Measurements from ENCODE around the gene PON2. TPM values are rescaled to one million over a fixed set of nuclear protein-coding genes. Genes with fewer than 3 reads are reported as not detected.

The PON2 gene
- total and polyA plus RNA-seq, 2 of the 8 experiments (the other 6 are each of a cell fraction or from before 2014, with no cell fraction given), result 20.6 to 31.0 TPM

DNA sequence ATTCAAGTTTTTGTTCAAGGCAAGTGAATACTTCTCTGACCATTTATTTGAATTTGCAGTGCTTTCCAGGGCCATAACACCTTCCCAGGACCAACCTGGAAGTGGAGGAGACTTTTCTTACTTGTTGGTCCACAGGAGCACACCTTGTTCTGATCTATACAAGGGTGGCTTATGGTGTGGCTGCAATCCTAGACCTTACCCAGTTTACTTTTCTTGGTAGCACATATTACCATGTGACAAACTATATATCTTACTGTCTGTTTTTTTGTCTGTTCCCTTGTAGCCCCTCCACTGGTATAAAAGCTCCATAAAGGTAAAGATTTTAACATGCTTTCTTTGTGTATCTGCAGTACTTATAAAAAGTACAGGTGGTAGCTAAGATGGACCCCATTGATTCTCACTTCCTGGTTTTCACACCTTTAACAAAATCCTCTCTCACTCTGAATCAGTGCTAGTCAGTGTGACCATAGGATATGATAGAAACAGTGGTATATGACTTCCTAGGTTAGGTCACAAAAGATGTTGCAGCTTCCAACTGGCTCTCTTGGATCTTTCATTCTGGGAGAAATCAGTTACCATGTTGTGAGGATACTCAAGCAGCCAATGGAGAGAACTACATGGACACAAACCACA is 45.3 kb upstream of the PON2 start:
- POLR2A ChIA-PET (ENCODE audit: partially characterized antibody), result no interaction called here
- CTCF ChIA-PET (ENCODE audit: partially characterized antibody), result interaction anchor here (1.0 to 5.6 kb wide), 11 partner anchors 11 to 1040 kb away, joined by 3 to 55 read pairs (median 6); partner anchors contain the start of gene PON3
- no peak overlapping the region for H2BK15ac ChIP-seq (ENCODE audit: low read length)
- no peaks in the 10 kb centered on the region for H3K79me1 ChIP-seq (ENCODE audit: low read depth, low read length)
- H2BK12ac ChIP-seq (ENCODE audit: low read depth, low read length), result no peak overlapping the region
- H3K27me3 ChIP-seq (replicated peaks in 1 of 4; ENCODE audit: control insufficient read depth in 3 of 4, extremely low read depth in 1 of 4, insufficient read depth in 3 of 4, low read length in 3 of 4), result no peaks in the 10 kb centered on the region
- no peak overlapping the region for H3K4ac ChIP-seq (replicated peaks; ENCODE audit: insufficient read length, low read depth, low read length)
- no peak overlapping the region for H3K23ac ChIP-seq (ENCODE audit: insufficient read length)
- no peak overlapping the region for H2BK20ac ChIP-seq (ENCODE audit: low read length)
- H2AK5ac ChIP-seq (ENCODE audit: low read depth, low read length), result no peak overlapping the region
- DNase-seq (ENCODE audit: low read depth in 1 of 2, low spot score in 2 of 2) (no peak), FAIRE-seq (no peak)
- no peak overlapping the region for H4K5ac ChIP-seq (ENCODE audit: insufficient read length, low read depth, low read length)
- H3K23me2 ChIP-seq (ENCODE audit: low read depth, low read length), result no peaks in the 10 kb centered on the region; the same call in 1 of the 2 replicates
- H3K9ac ChIP-seq (replicated peaks in 1 of 4; ENCODE audit: extremely low read depth in 1 of 4, low read depth in 3 of 4, low read length in 3 of 4), result no peak overlapping the region
- H4K20me1 ChIP-seq (replicated peaks in 1 of 2; ENCODE audit: control insufficient read depth in 1 of 2, insufficient read depth in 2 of 2, low read length in 2 of 2), result no peaks in the 10 kb centered on the region
- no peak overlapping the region for H3K4me3 ChIP-seq (ENCODE audit: extremely low read depth in 1 of 4, insufficient read depth in 2 of 4, low read depth in 3 of 4, low read length in 4 of 4)
- no peak overlapping the region for H3K4me2 ChIP-seq (ENCODE audit: insufficient read depth in 1 of 2, low read depth in 2 of 2, low read length in 2 of 2)
- H3K4me1 ChIP-seq (replicated peaks in 1 of 4; ENCODE audit: control insufficient read depth in 3 of 4, insufficient read depth in 4 of 4, low read length in 3 of 4), result no peaks in the 10 kb centered on the region
- no peak overlapping the region for H4K8ac ChIP-seq (ENCODE audit: extremely low read depth, insufficient read depth, low read length)
- H3K9me3 ChIP-seq (ENCODE audit: insufficient read depth in 2 of 2, low read depth in 1 of 2, low read length in 1 of 2), result no peaks in the 10 kb centered on the region
- no peaks in the 10 kb centered on the region for H3K36me3 ChIP-seq (ENCODE audit: control insufficient read depth in 2 of 4, insufficient read depth in 4 of 4, low read length in 3 of 4)
- no peak overlapping the region for H3K18ac ChIP-seq (ENCODE audit: extremely low read depth, low read length)
- no peak overlapping the region for H2BK120ac ChIP-seq (replicated peaks; ENCODE audit: low read depth, low read length)
- no peaks in the 10 kb centered on the region for H3K79me2 ChIP-seq (ENCODE audit: control insufficient read depth in 1 of 2, insufficient read depth in 2 of 2, low read length in 2 of 2)
- H3K14ac ChIP-seq (ENCODE audit: insufficient read length), result no peak overlapping the region
- H4K91ac ChIP-seq (replicated peaks; ENCODE audit: insufficient read length, low read length), result no peak overlapping the region
- H2AFZ ChIP-seq (ENCODE audit: low read length), result no peak overlapping the region
- H3K27ac ChIP-seq (ENCODE audit: low read depth, low read length), result no peak overlapping the region
- TF ChIP-seq, protein P1, sequence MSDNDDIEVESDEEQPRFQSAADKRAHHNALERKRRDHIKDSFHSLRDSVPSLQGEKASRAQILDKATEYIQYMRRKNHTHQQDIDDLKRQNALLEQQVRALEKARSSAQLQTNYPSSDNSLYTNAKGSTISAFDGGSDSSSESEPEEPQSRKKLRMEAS (IDR thresholded peaks at IDR 0.05), result no peak
- no peak for TF ChIP-seq SIX5 (IDR thresholded peaks at IDR 0.05; ENCODE audit: low read depth, low read length)
- no peak for TF ChIP-seq NANOG (IDR thresholded peaks at IDR 0.05; ENCODE audit: insufficient read depth, low read depth, low read length, poor library complexity, severe bottlenecking)
- TF ChIP-seq EGR1 (IDR thresholded peaks at IDR 0.05; ENCODE audit: borderline replicate concordance, low read depth, low read length), result no peak
- H3K56ac ChIP-seq (replicated peaks; ENCODE audit: insufficient read length, low read depth, low read length), result no peak overlapping the region
- H2BK5ac ChIP-seq (ENCODE audit: low read depth, low read length), result no peak overlapping the region
